ENCODE results near the gene SPHK2.

SPHK2 gene

DNA sequence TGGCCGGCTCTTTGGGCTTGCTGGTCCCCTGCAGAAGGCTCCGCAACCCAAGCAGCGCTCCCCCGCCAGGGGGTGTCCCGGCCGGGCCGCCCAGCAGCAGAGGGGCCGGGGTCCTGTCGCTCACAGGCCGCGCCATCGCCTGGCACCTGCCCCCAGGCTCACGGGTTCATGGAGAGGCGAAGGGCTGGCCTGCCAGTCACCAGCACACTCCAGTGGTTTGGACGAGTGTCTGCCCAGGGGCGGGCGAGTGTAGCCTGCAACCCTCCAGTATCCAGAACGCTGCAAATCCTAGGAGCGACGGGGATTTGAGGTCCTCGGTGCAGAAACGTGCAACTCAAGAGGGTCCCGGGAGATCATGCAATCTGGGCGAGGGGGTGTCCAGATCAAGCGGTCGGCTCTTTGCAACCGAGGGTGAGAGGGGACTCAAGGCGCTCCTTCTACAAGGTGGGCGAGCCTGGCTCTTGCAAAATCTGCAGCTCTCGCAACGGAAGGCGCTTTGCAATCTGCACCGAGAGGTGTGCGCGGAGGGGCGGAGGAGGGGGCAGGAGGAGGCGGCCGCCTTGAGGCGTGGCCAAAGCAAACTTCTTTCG, 17.6 kb downstream of the SPHK2 start, which contains the start of gene DBP:
TSS of gene DBP (minus strand) at position 521 of the 590 bp plus-strand sequence. CDS start at position 136, 385 bp downstream.
- H3K4me3 ChIP-seq (ENCODE audit: control insufficient read depth in 1 of 7, extremely low read depth in 1 of 7, insufficient read depth in 4 of 7, low read depth in 2 of 7, low read length in 6 of 7) = peak within 1 kb of the TSS; percentile 72 to 90 (median 80)
- no peak for DNase-seq
- WGBS (ENCODE audit: insufficient coverage) = 0% methylated on average over 36 of the region's 40 CpGs
- no peaks in the 10 kb centered on the region for H3K27me3 ChIP-seq (replicated peaks in 2 of 5; ENCODE audit: control insufficient read depth in 4 of 5, insufficient read depth in 5 of 5, low read length in 4 of 5)
- H3K27ac ChIP-seq (ENCODE audit: insufficient read depth in 1 of 2, low read depth in 1 of 2, low read length in 2 of 2, poor library complexity in 1 of 2, severe bottlenecking in 2 of 2) = peak within 1 kb of the TSS; percentile 79 to 91
- ChIA-PET CTCF (interaction anchor here (0.8 kb wide), 1 partner anchor 13 kb away, joined by 3 read pairs; no protein-coding TSS in a partner anchor), POLR2A (interaction anchor here (0.6 to 1.1 kb wide), 3 partner anchors 16 to 188 kb away, joined by 3 to 4 read pairs (median 4); partner anchors contain the start of genes RPL18 and SPHK2)
- H3K4me1 ChIP-seq (ENCODE audit: control extremely low read depth in 1 of 4, control insufficient read depth in 4 of 4, insufficient read depth in 4 of 4, low read length in 3 of 4) = peaks cover 13 to 57% (median 48%) of the 10 kb centered on the region in 4 experiments
- H3K36me3 ChIP-seq (ENCODE audit: control insufficient read depth in 4 of 4, insufficient read depth in 4 of 4, low read length in 3 of 4) = peaks cover 0 to 13% (median 6%) of the 10 kb centered on the region in 4 experiments
- no peaks in the 10 kb centered on the region for H3K9me3 ChIP-seq (ENCODE audit: control extremely low read depth in 1 of 5, control insufficient read depth in 4 of 5, insufficient read depth in 2 of 5, low read depth in 1 of 5, low read length in 4 of 5)

DNA sequence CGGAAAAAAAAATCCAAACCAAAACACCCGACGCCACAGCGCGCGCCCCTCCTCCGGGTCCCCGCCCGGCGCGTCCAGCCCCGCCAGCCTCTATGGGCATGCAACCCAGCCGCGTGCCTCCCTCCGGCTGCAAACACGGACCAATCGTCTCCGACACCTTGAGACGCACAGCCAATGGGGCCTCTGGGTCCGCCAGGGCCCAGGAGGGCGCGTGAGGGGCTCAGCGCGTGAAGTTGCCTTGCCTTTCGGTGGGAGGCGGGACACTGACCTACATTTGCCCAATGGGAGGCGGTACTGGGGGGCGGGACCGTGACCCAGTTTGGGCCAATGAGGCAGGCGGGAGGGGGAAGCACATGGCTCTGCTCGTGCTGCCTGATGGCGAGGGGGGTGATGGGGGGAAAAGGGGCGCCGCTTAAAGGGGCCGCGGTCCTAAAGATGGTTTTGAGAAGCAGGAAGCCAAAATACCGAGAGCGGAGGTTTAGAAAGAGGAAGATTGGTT, 18.2 kb downstream of the SPHK2 start:
- peaks cover 0 to 10% (median 6%) of the 10 kb centered on the region in 4 experiments for H3K36me3 ChIP-seq (ENCODE audit: control insufficient read depth in 4 of 4, insufficient read depth in 4 of 4, low read length in 3 of 4)
- peaks cover 13 to 57% (median 48%) of the 10 kb centered on the region in 4 experiments for H3K4me1 ChIP-seq (ENCODE audit: control extremely low read depth in 1 of 4, control insufficient read depth in 4 of 4, insufficient read depth in 4 of 4, low read length in 3 of 4)
- no peaks in the 10 kb centered on the region for H3K27me3 ChIP-seq (replicated peaks in 2 of 5; ENCODE audit: control insufficient read depth in 4 of 5, insufficient read depth in 5 of 5, low read length in 4 of 5)
- H3K9me3 ChIP-seq (ENCODE audit: control extremely low read depth in 1 of 5, control insufficient read depth in 4 of 5, insufficient read depth in 2 of 5, low read depth in 1 of 5, low read length in 4 of 5) = no peaks in the 10 kb centered on the region
- 0% methylated on average over 23 of the region's 38 CpGs for WGBS (ENCODE audit: insufficient coverage)
- peak overlapping the region; percentile 18 to 90 (median 74) for H3K4me3 ChIP-seq (ENCODE audit: control insufficient read depth in 1 of 7, extremely low read depth in 1 of 7, insufficient read depth in 4 of 7, low read depth in 2 of 7, low read length in 6 of 7)
- ChIA-PET CTCF (interaction anchor here (0.8 kb wide), 1 partner anchor 14 kb away, joined by 3 read pairs; no protein-coding TSS in a partner anchor), POLR2A (interaction anchor here (0.6 to 1.3 kb wide), 10 partner anchors 9 to 1266 kb away, joined by 3 to 6 read pairs (median 4); partner anchors contain the start of genes CA11, RPL18 and SPHK2)
- H3K27ac ChIP-seq (ENCODE audit: insufficient read depth in 1 of 2, low read depth in 1 of 2, low read length in 2 of 2, poor library complexity in 1 of 2, severe bottlenecking in 2 of 2) = peak overlapping the region; percentile 79 to 91
- DNase-seq = peak; percentile 100

DNA sequence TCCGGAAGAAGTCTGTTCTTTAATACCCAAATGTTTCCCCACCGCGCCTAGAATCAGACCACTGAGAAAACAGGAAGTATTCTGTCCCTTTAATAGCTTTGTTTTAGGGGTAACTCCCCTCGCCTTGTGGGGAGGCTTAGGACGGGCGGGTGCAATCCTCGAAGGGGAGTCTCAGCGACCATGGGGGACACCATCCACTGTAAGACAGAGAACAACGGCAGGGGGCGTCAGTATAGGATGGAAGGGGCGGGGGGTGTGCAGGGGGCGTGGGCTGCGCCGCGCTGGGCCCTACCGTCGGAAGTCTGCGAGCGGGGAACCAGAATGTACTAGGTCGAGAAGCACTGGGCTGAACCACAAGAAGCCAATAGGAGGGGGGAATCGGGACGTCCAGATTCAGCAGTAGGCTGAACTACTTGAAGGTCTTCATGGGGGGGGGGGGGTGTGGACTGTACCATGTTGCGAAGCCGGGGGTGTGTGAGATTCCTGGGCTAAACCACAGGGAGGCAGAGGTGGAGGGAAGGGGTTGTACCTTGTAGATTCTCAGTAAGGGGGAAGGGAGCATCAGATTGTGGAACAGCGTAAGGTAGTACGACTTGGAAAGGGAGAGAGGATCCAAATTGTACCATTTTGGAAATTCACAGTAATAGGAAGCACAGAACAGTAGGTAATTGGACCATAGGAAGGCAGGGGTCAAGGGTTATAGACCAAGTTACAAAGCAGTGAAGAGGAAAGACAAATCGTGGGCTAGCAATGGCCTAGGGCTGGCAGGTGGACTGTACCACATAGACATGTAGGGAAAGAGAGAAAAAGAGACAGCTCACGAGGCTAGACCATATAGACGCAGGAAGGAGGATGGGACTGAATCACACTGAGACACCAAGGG, 18.9 kb downstream of the SPHK2 start:
- POLR2A ChIA-PET = interaction anchor here (0.6 to 1.3 kb wide), 9 partner anchors 8 to 1266 kb away, joined by 3 to 6 read pairs (median 4); partner anchors contain the start of genes CA11, RPL18 and SPHK2
- Histone ChIP-seq H3K27me3 (replicated peaks in 2 of 5; ENCODE audit: control insufficient read depth in 4 of 5, insufficient read depth in 5 of 5, low read length in 4 of 5) (no peaks in the 10 kb centered on the region), H3K4me1 (ENCODE audit: control extremely low read depth in 1 of 4, control insufficient read depth in 4 of 4, insufficient read depth in 4 of 4, low read length in 3 of 4) (peaks cover 13 to 50% (median 45%) of the 10 kb centered on the region in 4 experiments), H3K36me3 (ENCODE audit: control insufficient read depth in 4 of 4, insufficient read depth in 4 of 4, low read length in 3 of 4) (peaks cover 0 to 4% (median 1%) of the 10 kb centered on the region in 4 experiments), H3K4me3 (ENCODE audit: control insufficient read depth in 1 of 7, extremely low read depth in 1 of 7, insufficient read depth in 4 of 7, low read depth in 2 of 7, low read length in 6 of 7) (peak overlapping the region; percentile 18 to 83 (median 65)), H3K9me3 (ENCODE audit: control extremely low read depth in 1 of 5, control insufficient read depth in 4 of 5, insufficient read depth in 2 of 5, low read depth in 1 of 5, low read length in 4 of 5) (no peaks in the 10 kb centered on the region), H3K27ac (ENCODE audit: insufficient read depth in 1 of 2, low read depth in 1 of 2, low read length in 2 of 2, poor library complexity in 1 of 2, severe bottlenecking in 2 of 2) (peak overlapping the region; percentile 79 to 91)
- CTCF ChIA-PET = interaction anchor here (0.8 kb wide), 1 partner anchor 15 kb away, joined by 3 read pairs; no protein-coding TSS in a partner anchor
- DNase-seq = peak; percentile 98
- 4% methylated on average over 25 of the region's 29 CpGs for WGBS (ENCODE audit: insufficient coverage)

DNA sequence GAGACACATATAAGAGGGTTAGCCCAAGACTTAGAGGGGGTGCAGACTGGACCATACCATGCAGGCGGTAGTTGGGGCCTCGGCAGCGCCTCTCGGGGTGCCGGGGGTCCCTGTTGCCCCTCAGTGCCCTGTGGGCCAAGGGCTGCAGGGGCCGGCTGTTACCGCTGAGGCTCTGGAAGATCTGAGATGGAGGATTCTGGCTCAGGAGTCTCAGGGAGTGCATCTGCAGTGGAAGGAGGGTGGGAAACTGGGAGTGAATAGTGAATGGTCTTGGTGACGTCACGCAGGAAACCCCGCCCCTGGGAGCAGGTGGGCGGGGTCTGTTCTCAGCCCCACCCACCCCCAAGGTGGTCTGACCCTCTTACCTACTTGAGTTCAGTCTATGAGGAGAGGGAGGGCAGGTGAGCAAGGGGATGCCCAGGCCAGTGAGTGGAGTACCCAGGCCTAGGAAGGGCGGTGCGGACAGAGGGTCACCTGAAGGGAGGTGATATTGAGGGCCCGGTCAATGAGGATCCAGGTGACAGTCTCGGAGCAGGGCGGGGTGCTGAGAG, 19.6 kb downstream of the SPHK2 start:
- POLR2A ChIA-PET = interaction anchor here (1.3 kb wide), 1 partner anchor 7 kb away, joined by 5 read pairs; the partner anchor contains the start of gene CA11

DNA sequence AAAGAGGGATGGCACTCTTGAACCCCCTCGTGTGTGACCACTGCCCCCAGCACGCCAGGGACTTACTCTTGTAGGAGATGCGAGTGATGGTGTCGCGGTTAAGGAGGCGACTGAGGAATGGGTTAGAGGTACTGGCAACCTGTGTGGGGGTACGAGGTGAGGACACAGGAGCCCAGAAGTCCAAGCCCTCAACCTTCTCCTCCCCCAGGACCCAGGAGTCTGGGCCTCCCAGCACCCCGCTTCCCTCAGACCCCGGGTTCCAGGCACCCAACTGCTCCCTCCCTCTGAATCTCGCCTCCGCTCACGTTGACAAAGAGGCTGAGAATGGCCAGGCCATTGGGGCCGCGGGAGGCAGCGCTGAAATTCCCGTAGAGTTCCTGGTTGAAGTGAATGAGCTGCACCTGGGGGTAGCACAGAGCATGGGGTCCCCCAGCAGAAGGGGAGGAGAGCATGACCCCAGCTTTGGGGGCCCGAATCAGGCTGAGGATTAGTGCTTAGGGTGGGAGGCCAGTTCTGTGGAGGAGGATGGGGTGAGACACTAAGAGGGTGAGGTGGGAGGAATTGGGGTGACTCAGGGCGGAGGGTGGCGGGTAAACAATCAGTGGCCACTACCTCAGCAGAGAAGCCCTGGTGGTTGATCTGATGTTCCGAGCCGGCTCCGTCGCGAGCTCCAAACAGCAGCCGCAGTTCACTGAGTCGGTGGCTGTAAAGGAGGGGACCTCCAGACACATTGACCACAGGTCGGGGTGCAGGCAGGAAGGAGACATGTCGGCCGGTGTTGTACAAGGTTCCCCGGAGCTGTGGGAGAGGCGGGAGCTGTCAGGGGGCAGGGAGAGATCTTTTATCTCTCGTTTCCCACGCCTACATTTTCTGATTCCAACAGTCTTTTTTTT, 20.4 kb downstream of the SPHK2 start:
- WGBS (ENCODE audit: insufficient coverage) = 94% methylated on average over 27 of the region's 33 CpGs
- DNase-seq = no peak

More for the DNA sequence above, 19.6 kb downstream of the SPHK2 start:
- Histone ChIP-seq H3K9me3 (ENCODE audit: control extremely low read depth in 1 of 5, control insufficient read depth in 4 of 5, insufficient read depth in 2 of 5, low read depth in 1 of 5, low read length in 4 of 5) (no peaks in the 10 kb centered on the region), H3K4me1 (ENCODE audit: control extremely low read depth in 1 of 4, control insufficient read depth in 4 of 4, insufficient read depth in 4 of 4, low read length in 3 of 4) (peaks cover 8 to 43% (median 39%) of the 10 kb centered on the region in 4 experiments), H3K27me3 (replicated peaks in 2 of 5; ENCODE audit: control insufficient read depth in 4 of 5, insufficient read depth in 5 of 5, low read length in 4 of 5) (no peaks in the 10 kb centered on the region), H3K4me3 (ENCODE audit: control insufficient read depth in 1 of 7, extremely low read depth in 1 of 7, insufficient read depth in 4 of 7, low read depth in 2 of 7, low read length in 6 of 7) (peak overlapping the region in 6 of 7 experiments; percentile 55 to 83 (median 66)), H3K36me3 (ENCODE audit: control insufficient read depth in 4 of 4, insufficient read depth in 4 of 4, low read length in 3 of 4) (no peaks in the 10 kb centered on the region), H3K27ac (ENCODE audit: insufficient read depth in 1 of 2, low read depth in 1 of 2, low read length in 2 of 2, poor library complexity in 1 of 2, severe bottlenecking in 2 of 2) (peak overlapping the region; percentile 79 to 91)
- whole genome bisulfite sequencing (ENCODE audit: insufficient coverage) = 79% methylated on average over 12 of the region's 16 CpGs
- CTCF ChIA-PET = interaction anchor here (1.7 kb wide), 1 partner anchor 15 kb away, joined by 4 read pairs; no protein-coding TSS in a partner anchor
- DNase-seq = no peak

GRCh38 chr19:48641850-48642249, 22.5 kb downstream of the SPHK2 start:
- Histone ChIP-seq H3K27ac (ENCODE audit: insufficient read depth in 1 of 2, low read depth in 1 of 2, low read length in 2 of 2, poor library complexity in 1 of 2, severe bottlenecking in 2 of 2) (no peak overlapping the region), H3K27me3 (replicated peaks in 2 of 5; ENCODE audit: control insufficient read depth in 4 of 5, insufficient read depth in 5 of 5, low read length in 4 of 5) (no peaks in the 10 kb centered on the region), H3K36me3 (ENCODE audit: control insufficient read depth in 4 of 4, insufficient read depth in 4 of 4, low read length in 3 of 4) (no peaks in the 10 kb centered on the region), H3K4me1 (ENCODE audit: control extremely low read depth in 1 of 4, control insufficient read depth in 4 of 4, insufficient read depth in 4 of 4, low read length in 3 of 4) (peaks cover 5 to 38% (median 35%) of the 10 kb centered on the region in 4 experiments), H3K4me3 (ENCODE audit: control insufficient read depth in 1 of 7, extremely low read depth in 1 of 7, insufficient read depth in 4 of 7, low read depth in 2 of 7, low read length in 6 of 7) (no peak overlapping the region), H3K9me3 (ENCODE audit: control extremely low read depth in 1 of 5, control insufficient read depth in 4 of 5, insufficient read depth in 2 of 5, low read depth in 1 of 5, low read length in 4 of 5) (no peaks in the 10 kb centered on the region)
- 88% methylated on average over 1 of the region's 2 CpGs for WGBS (ENCODE audit: insufficient coverage)
- POLR2A ChIA-PET = no interaction called here
- no peak for DNase-seq
- CTCF ChIA-PET = no interaction called here

More for the DNA sequence above, 20.4 kb downstream of the SPHK2 start:
- POLR2A ChIA-PET = no interaction called here
- H3K4me1 ChIP-seq (ENCODE audit: control extremely low read depth in 1 of 4, control insufficient read depth in 4 of 4, insufficient read depth in 4 of 4, low read length in 3 of 4) = peaks cover 4 to 41% (median 37%) of the 10 kb centered on the region in 4 experiments
- H3K4me3 ChIP-seq (ENCODE audit: control insufficient read depth in 1 of 7, extremely low read depth in 1 of 7, insufficient read depth in 4 of 7, low read depth in 2 of 7, low read length in 6 of 7) = no peak overlapping the region
- no peaks in the 10 kb centered on the region for H3K9me3 ChIP-seq (ENCODE audit: control extremely low read depth in 1 of 5, control insufficient read depth in 4 of 5, insufficient read depth in 2 of 5, low read depth in 1 of 5, low read length in 4 of 5)
- H3K27me3 ChIP-seq (replicated peaks in 2 of 5; ENCODE audit: control insufficient read depth in 4 of 5, insufficient read depth in 5 of 5, low read length in 4 of 5) = no peaks in the 10 kb centered on the region
- H3K27ac ChIP-seq (ENCODE audit: insufficient read depth in 1 of 2, low read depth in 1 of 2, low read length in 2 of 2, poor library complexity in 1 of 2, severe bottlenecking in 2 of 2) = peak overlapping the region in 1 of 2 experiments; percentile 91
- CTCF ChIA-PET = interaction anchor here (0.6 to 1.7 kb wide), 2 partner anchors 14 to 36 kb away, joined by 3 to 4 read pairs; no protein-coding TSS in a partner anchor
- H3K36me3 ChIP-seq (ENCODE audit: control insufficient read depth in 4 of 4, insufficient read depth in 4 of 4, low read length in 3 of 4) = no peaks in the 10 kb centered on the region

Data from common myeloid progenitor, CD34-positive (primary cell).